Suprapubic skin (tissue), 4 donors: ENCODE measurements around the gene ZKSCAN2. TPM values are rescaled to one million over a fixed set of nuclear protein-coding genes. Genes with fewer than 3 reads are reported as not detected.

Experiments used
- DNase-seq, 2 donors: peaks; one replicate each; pipeline ENCODE4 v3.0.0-alpha.2; 2019; ENCODE audit warnings: low spot score in 2 of 2
- H3K27ac ChIP-seq: fragments of 200-600 bp; sonication (generic); one replicate; pipeline ENCODE4 v1.5.1; 2019
- H3K27me3 ChIP-seq: fragments of 200-600 bp; sonication (generic); one replicate; pipeline ENCODE4 v1.5.1; 2019
- H3K36me3 ChIP-seq: fragments of 200-600 bp; sonication (generic); one replicate; pipeline ENCODE4 v1.5.1; 2019
- H3K4me1 ChIP-seq: fragments of 200-600 bp; sonication (generic); one replicate; pipeline ENCODE4 v1.5.1; 2019
- H3K4me3 ChIP-seq: fragments of 200-600 bp; sonication (generic); one replicate; pipeline ENCODE4 v1.5.1; 2019; ENCODE audit warnings: mild to moderate bottlenecking
- H3K9me3 ChIP-seq: fragments of 200-600 bp; sonication (generic); one replicate; pipeline ENCODE4 v1.5.1; 2019
- CTCF ChIP-seq, 2 donors: fragments of 200-600 bp in 1 of 2; fragments of 450-650 bp in 1 of 2; sonication (generic) in 1 of 2; IDR thresholded peaks; one replicate each; pipeline ENCODE4 v1.5.1; 2016 to 2019; ENCODE audit warnings: antibody characterized with exemption in 2 of 2, mild to moderate bottlenecking in 1 of 2, moderate library complexity in 1 of 2
- EP300 ChIP-seq: sonication (generic); formaldehyde crosslinking; IDR thresholded peaks from one replicate; pipeline ENCODE4 v1.6.1; 2017; ENCODE audit warnings: antibody characterized with exemption
- POLR2A ChIP-seq, 2 donors: fragments of 450-650 bp; IDR thresholded peaks; one replicate each; pipeline ENCODE4 v1.6.1; 2017; ENCODE audit warnings: antibody characterized with exemption in 2 of 2, mild to moderate bottlenecking in 2 of 2, moderate library complexity in 2 of 2
- POLR2AphosphoS5 ChIP-seq, 3 donors: sonication (generic); formaldehyde crosslinking; IDR thresholded peaks; one replicate each; pipeline ENCODE4 v1.6.1; 2017; ENCODE audit warnings: antibody characterized with exemption in 3 of 3
- WGBS: methylation state at CpG from one replicate; pipeline ENCODE4 v1.1.5; 2018; 5-methylcytosine and 5-hydroxymethylcytosine counted together
- total RNA-seq, 4 donors: library from RNA; depleted of rRNA; stranded (reverse); fragments of >200 nt; gene quantifications; one replicate each; pipeline ENCODE4 v1.1.0, GENCODE V29; 2016

Gene ZKSCAN2
- 1 to 10 TPM in 3 of 4 donors, under 1 TPM in 1; 0.57 to 3.1 (median 1.7) TPM for total RNA-seq

GRCh38 chr16:25257470-25257955 lies at the start of gene ZKSCAN2:
Gene ZKSCAN2 (minus strand): TSS chr16:25257845. CDS start chr16:25257127, 718 bp downstream.
- Histone ChIP-seq H3K4me1 (peaks cover 33% of the 10 kb centered on the region), H3K27me3 (no peaks in the 10 kb centered on the region), H3K4me3 (peak within 1 kb of the TSS; percentile 93), H3K36me3 (peaks cover 20% of the 10 kb centered on the region), H3K9me3 (no peaks in the 10 kb centered on the region), H3K27ac (peak within 1 kb of the TSS; percentile 99)
- no peak for TF ChIP-seq EP300
- TF ChIP-seq POLR2AphosphoS5 (IDR thresholded peaks at IDR 0.05): peak in 1 of 3 donors; percentile 27
- TF ChIP-seq CTCF (IDR thresholded peaks at IDR 0.05): no peak
- peak; percentile 93 to 95 for TF ChIP-seq POLR2A (IDR thresholded peaks at IDR 0.05)
- WGBS: 0% methylated on average over 14 of the region's 69 CpGs
- peak; percentile 92 to 93 for DNase-seq

GRCh38 chr16:25299792-25300590 lies 42.3 kb upstream of the ZKSCAN2 start:
- TF ChIP-seq POLR2A (IDR thresholded peaks at IDR 0.05) (no peak), EP300 (no peak), POLR2AphosphoS5 (IDR thresholded peaks at IDR 0.05) (no peak), CTCF (IDR thresholded peaks at IDR 0.05) (no peak)
- no peaks in the 10 kb centered on the region for H3K27me3 ChIP-seq
- no peak for DNase-seq
- H3K27ac ChIP-seq: no peak overlapping the region
- H3K36me3 ChIP-seq: no peaks in the 10 kb centered on the region
- no peak overlapping the region for H3K4me3 ChIP-seq
- 43% methylated on average over 4 of the region's 4 CpGs for WGBS
- H3K4me1 ChIP-seq: no peaks in the 10 kb centered on the region
- H3K9me3 ChIP-seq: no peaks in the 10 kb centered on the region

GRCh38 chr16:25298165-25298872 lies 40.7 kb upstream of the ZKSCAN2 start:
- no peaks in the 10 kb centered on the region for H3K4me1 ChIP-seq
- no peak overlapping the region for H3K27ac ChIP-seq
- no peak for TF ChIP-seq POLR2A (IDR thresholded peaks at IDR 0.05)
- no peak for TF ChIP-seq POLR2AphosphoS5 (IDR thresholded peaks at IDR 0.05)
- no peak for TF ChIP-seq CTCF (IDR thresholded peaks at IDR 0.05)
- no peak for TF ChIP-seq EP300
- no peaks in the 10 kb centered on the region for H3K9me3 ChIP-seq
- no peaks in the 10 kb centered on the region for H3K27me3 ChIP-seq
- H3K36me3 ChIP-seq: no peaks in the 10 kb centered on the region
- no peak for DNase-seq
- H3K4me3 ChIP-seq: no peak overlapping the region
- 66% methylated on average over 5 of the region's 5 CpGs for WGBS

- WGBS: 56% methylated on average over 6 of the region's 6 CpGs
- TF ChIP-seq POLR2A (IDR thresholded peaks at IDR 0.05): no peak
- TF ChIP-seq CTCF (IDR thresholded peaks at IDR 0.05): no peak
- TF ChIP-seq POLR2AphosphoS5 (IDR thresholded peaks at IDR 0.05): no peak
- TF ChIP-seq EP300: no peak
- H3K27ac ChIP-seq: no peak overlapping the region
- no peaks in the 10 kb centered on the region for H3K27me3 ChIP-seq
- H3K4me1 ChIP-seq: no peaks in the 10 kb centered on the region
- no peaks in the 10 kb centered on the region for H3K9me3 ChIP-seq
- DNase-seq: no peak
- no peak overlapping the region for H3K4me3 ChIP-seq
- H3K36me3 ChIP-seq: no peaks in the 10 kb centered on the region
Measured at GRCh38 chr16:25297151-25297787, 39.6 kb upstream of the ZKSCAN2 start.
